Thymus (tissue), 11 donors: ENCODE measurements around the gene FUOM. TPM values are rescaled to one million over a fixed set of nuclear protein-coding genes. Genes with fewer than 3 reads are reported as not detected.
"Not testable (repeated sequence)": the region's sequence is repeated elsewhere in the genome, so short reads cannot be mapped to it uniquely, and the experiment has no call there.

Source experiments
- DNase-seq, 9 donors: peaks; one replicate each; pipeline ENCODE4 v3.0.0-alpha.2; 2013; ENCODE audit warnings: low spot score in 9 of 9, low read depth in 6 of 9, missing footprints in 1 of 9
- H3K27ac ChIP-seq, 2 donors: one replicate each; pipeline ENCODE4 v1.5.1; 2013; ENCODE audit warnings: control low read depth in 1 of 2, low read depth in 1 of 2, low read length in 1 of 2, mild to moderate bottlenecking in 1 of 2, moderate library complexity in 1 of 2
- H3K27me3 ChIP-seq, 2 donors: one replicate each; pipeline ENCODE4 v1.5.1; 2013; ENCODE audit warnings: low read length in 1 of 2; ENCODE audit not compliant: control insufficient read depth in 2 of 2, insufficient read depth in 1 of 2
- H3K36me3 ChIP-seq, 2 donors: one replicate each; pipeline ENCODE4 v1.5.1; 2013; ENCODE audit warnings: low read length in 1 of 2, mild to moderate bottlenecking in 1 of 2, moderate library complexity in 1 of 2; ENCODE audit not compliant: control insufficient read depth in 2 of 2, insufficient read depth in 2 of 2
- H3K4me1 ChIP-seq, 2 donors: one replicate each; pipeline ENCODE4 v1.5.1; 2013; ENCODE audit warnings: low read length in 2 of 2; ENCODE audit not compliant: control insufficient read depth in 2 of 2, insufficient read depth in 2 of 2
- H3K4me3 ChIP-seq, 2 donors: one replicate each; pipeline ENCODE4 v1.5.1; 2013; ENCODE audit warnings: low read length in 2 of 2, control low read depth in 1 of 2, mild to moderate bottlenecking in 1 of 2
- H3K9me3 ChIP-seq, 2 donors: one replicate each; pipeline ENCODE4 v1.5.1; 2013; ENCODE audit warnings: low read length in 1 of 2, mild to moderate bottlenecking in 1 of 2; ENCODE audit not compliant: control insufficient read depth in 2 of 2, insufficient read depth in 1 of 2
- WGBS: extraction: QIAGEN DNeasy Blood & Tissue Kit; methylation state at CpG from one replicate; pipeline ENCODE4 v1.1.7; 2013; 5-methylcytosine and 5-hydroxymethylcytosine counted together
- polyA plus RNA-seq: library from polyadenylated mRNA; stranded (reverse); fragments of 200-250 nt; gene quantifications from one replicate; pipeline ENCODE4 v1.2.3, GENCODE V29; 2013
- total RNA-seq: library from RNA; stranded (reverse); fragments of 120-200 nt; gene quantifications from one replicate; pipeline ENCODE4 v1.2.4, GENCODE V29; 2013
- donor health status: healthy.

The FUOM gene
- total and polyA plus RNA-seq, 2 donors = 18.3 to 23.9 TPM

GRCh38 chr10:133324857-133325260, 33.0 kb downstream of the FUOM start:
- H3K9me3 ChIP-seq = peaks cover 0 to 3% of the 10 kb centered on the region in 2 donors
- H3K27ac ChIP-seq = no peak overlapping the region
- no peak overlapping the region for H3K4me3 ChIP-seq
- H3K27me3 ChIP-seq = peaks cover 49 to 59% of the 10 kb centered on the region in 2 donors
- DNase-seq = no peak
- H3K4me1 ChIP-seq = peaks cover 3 to 7% of the 10 kb centered on the region in 2 donors
- H3K36me3 ChIP-seq = no peaks in the 10 kb centered on the region
- WGBS = 27% methylated on average over 20 of the region's 20 CpGs

DNA sequence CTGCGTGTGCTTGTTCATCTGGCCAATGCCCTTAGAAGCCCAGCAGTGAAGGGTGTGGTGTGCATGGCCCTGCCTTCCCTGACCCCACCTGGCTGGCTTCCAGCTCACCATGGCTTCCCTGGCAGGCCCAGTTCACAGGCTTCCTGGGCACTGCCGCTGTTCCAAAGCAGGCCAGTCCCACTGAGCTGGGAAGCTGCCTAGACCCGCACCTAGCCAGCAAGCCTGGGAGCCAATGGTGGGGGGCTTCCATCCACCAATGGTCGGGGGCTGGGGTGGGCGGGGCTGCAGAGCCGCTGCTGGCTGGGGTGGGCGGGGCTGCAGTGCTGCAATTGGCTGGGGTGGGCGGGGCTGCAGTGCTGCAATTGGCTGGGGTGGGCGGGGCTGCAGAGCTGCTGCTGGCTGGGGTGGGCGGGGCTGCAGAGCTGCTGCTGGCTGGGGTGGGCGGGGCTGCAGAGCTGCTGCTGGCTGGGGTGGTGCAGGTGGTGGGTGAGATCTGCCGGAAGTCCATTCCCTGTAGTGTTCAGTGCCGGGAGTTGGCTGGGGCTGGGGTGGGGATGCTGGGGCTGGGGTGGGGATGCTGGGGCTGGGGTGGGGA, 33.5 kb downstream of the FUOM start:
- Histone ChIP-seq H3K4me3 (no peak overlapping the region), H3K36me3 (no peaks in the 10 kb centered on the region), H3K27me3 (peaks cover 45 to 57% of the 10 kb centered on the region in 2 donors), H3K4me1 (peaks cover 3 to 6% of the 10 kb centered on the region in 2 donors), H3K27ac (no peak overlapping the region), H3K9me3 (peaks cover 0 to 3% of the 10 kb centered on the region in 2 donors)
- WGBS = 17% methylated on average over 13 of the region's 13 CpGs
- peak in 5 of 9 donors; percentile 25 to 71 (median 53) for DNase-seq

DNA sequence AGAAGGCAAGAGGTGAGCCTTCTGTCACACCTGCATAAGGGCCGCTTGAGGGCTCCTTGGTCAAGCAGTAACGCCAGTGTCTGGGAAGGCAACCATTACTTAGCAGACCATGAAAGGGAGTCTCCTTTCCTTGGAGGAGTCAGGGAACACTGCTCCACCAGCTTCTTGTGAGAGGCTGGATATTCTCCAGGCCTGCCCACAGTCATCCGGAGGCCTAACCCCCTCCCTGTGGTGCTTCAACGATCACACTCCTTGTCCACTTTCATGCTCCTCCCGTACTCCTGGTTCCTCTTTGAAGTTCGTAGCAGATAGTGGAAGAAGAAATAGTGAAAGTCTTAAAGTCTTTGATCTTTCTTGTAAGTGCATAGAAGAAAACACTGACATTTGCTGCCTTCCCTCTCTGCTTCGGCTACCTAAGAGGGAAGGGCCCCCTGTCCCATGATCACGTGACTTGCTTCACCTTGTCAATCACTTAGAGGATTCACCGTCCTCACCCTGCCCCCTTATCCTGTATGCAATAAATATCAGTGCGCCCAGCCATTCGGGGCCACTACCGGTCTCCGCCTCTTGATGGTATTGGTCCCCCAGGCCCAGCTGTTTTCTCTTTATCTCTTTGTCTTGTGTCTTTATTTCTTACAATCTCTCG, 35.6 kb downstream of the FUOM start:
- WGBS = 92% methylated on average over 12 of the region's 14 CpGs
- not testable (repeated sequence) for H3K36me3 ChIP-seq, H3K27ac ChIP-seq, DNase-seq, H3K4me3 ChIP-seq, H3K9me3 ChIP-seq, H3K4me1 ChIP-seq
- H3K27me3 ChIP-seq = peaks cover 32 to 46% of the 10 kb centered on the region in 2 donors

GRCh38 chr10:133320852-133321422, 36.9 kb downstream of the FUOM start:
- H3K27me3 ChIP-seq = peaks cover 19 to 34% of the 10 kb centered on the region in 2 donors
- DNase-seq, H3K36me3 ChIP-seq, H3K9me3 ChIP-seq, H3K4me3 ChIP-seq, H3K4me1 ChIP-seq, H3K27ac ChIP-seq: not testable (repeated sequence)
- WGBS = 95% methylated on average over 6 of the region's 6 CpGs

DNA sequence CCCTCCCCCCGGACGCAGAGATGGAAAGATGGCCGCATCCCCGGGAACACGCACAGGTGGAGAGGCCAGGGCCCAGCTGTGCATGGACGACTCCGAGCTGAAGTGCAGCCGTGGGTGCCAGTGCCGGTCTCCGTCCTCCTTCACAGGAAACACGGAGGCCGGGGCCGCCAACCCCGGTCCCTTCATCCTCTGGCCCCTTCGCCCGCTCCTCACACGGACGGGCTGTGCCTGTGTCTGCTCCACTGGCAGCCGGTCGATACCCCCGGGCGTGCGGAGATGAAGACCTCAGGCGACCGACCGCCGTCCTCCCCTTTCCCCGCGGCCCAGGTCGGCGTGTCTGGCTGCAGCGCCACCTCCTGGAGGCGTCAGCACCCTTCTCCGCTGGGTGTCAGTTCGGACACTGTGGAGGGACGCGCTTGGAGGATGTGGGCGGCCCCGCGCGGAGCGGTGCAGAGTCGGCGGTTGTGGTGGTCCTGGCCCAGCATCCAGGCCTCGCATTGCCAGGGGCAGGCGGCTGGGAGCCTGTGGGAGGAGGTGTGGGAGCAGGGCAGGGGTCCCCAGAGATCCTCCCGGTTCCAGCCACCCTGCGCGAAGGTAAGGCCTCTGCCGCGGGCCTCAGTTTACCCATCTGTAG, 39.2 kb downstream of the FUOM start:
- peak in 3 of 9 donors; percentile 22 to 48 (median 46) for DNase-seq
- WGBS = 9% methylated on average over 51 of the region's 51 CpGs
- peak overlapping the region in 1 of 2 donors; percentile 45 for H3K4me3 ChIP-seq

GRCh38 chr10:133316732-133317131, 41.1 kb downstream of the FUOM start:
- no peak overlapping the region for H3K27ac ChIP-seq
- H3K4me1 ChIP-seq = no peaks in the 10 kb centered on the region
- no peak for DNase-seq
- peaks cover 0 to 3% of the 10 kb centered on the region in 2 donors for H3K9me3 ChIP-seq
- H3K4me3 ChIP-seq = no peak overlapping the region
- WGBS = 93% methylated on average over 7 of the region's 7 CpGs
- peaks cover 6 to 18% of the 10 kb centered on the region in 2 donors for H3K27me3 ChIP-seq
- H3K36me3 ChIP-seq = peaks cover 9 to 16% of the 10 kb centered on the region in 2 donors

More for the DNA sequence above, 39.2 kb downstream of the FUOM start:
- H3K36me3 ChIP-seq = no peaks in the 10 kb centered on the region
- H3K27ac ChIP-seq = no peak overlapping the region
- H3K27me3 ChIP-seq = peaks cover 6 to 18% of the 10 kb centered on the region in 2 donors
- H3K9me3 ChIP-seq = peaks cover 0 to 3% of the 10 kb centered on the region in 2 donors
- H3K4me1 ChIP-seq = no peaks in the 10 kb centered on the region

DNA sequence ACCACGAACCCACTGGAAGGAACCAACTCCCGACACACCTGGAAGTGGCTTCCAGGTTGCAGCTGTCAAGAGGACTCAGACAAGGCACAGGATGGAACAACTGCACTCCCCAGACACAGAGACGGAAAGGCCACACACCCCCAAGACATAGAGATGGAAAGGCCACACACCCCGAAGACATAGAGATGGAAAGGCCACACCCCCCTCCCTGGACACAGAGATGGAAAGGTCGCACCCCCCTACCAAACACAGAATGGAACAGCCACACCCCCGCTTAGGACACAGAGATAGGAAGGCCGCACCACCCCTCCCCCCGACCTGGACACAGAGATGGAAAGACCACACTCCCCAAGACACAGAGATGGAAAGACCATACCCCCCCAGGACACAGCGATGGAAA, 41.6 kb downstream of the FUOM start:
- no peak for DNase-seq
- Histone ChIP-seq H3K27ac (no peak overlapping the region), H3K27me3 (peaks cover 6 to 18% of the 10 kb centered on the region in 2 donors), H3K36me3 (peaks cover 14 to 20% of the 10 kb centered on the region in 2 donors), H3K4me1 (no peaks in the 10 kb centered on the region), H3K4me3 (no peak overlapping the region), H3K9me3 (peaks cover 0 to 3% of the 10 kb centered on the region in 2 donors)
- 79% methylated on average over 9 of the region's 9 CpGs for WGBS

DNA sequence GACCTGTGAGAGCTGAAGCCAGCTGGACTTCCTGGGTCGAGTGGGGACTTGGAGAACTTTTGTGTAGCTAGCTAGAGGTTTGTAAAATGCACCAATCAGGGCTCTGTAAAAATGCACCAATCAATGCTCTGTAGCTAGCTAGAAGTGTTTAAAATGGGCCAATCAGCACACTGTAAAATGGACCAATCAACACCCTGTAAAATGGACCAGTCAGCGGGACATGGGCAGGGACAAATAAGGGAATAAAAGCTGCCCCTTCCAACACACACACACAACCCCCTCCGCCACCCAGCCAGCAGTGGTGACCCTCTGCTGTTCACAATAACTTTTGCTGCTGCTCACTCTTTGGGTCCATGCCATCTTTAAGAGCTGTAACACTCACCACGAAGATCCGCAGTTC, 42.0 kb downstream of the FUOM start:
- WGBS = 68% methylated on average over 5 of the region's 5 CpGs
- no peak overlapping the region for H3K27ac ChIP-seq
- H3K36me3 ChIP-seq = peaks cover 15 to 21% of the 10 kb centered on the region in 2 donors
- peaks cover 0 to 1% of the 10 kb centered on the region in 2 donors for H3K9me3 ChIP-seq
- H3K27me3 ChIP-seq = peaks cover 6 to 17% of the 10 kb centered on the region in 2 donors
- no peak for DNase-seq
- H3K4me3 ChIP-seq = no peak overlapping the region
- H3K4me1 ChIP-seq = no peaks in the 10 kb centered on the region

- Histone ChIP-seq H3K36me3 (peaks cover 23 to 30% of the 10 kb centered on the region in 2 donors), H3K27ac (no peak overlapping the region), H3K27me3 (peaks cover 6 to 14% of the 10 kb centered on the region in 2 donors), H3K4me3 (no peak overlapping the region), H3K4me1 (peaks cover 0 to under 1% of the 10 kb centered on the region in 2 donors), H3K9me3 (peaks cover 2 to 6% of the 10 kb centered on the region in 2 donors)
- 95% methylated on average over 12 of the region's 12 CpGs for WGBS
- DNase-seq = no peak
These were observed 42.9 kb downstream of the FUOM start for GRCh38 chr10:133314911-133315310.
